GM19438 (cell line): Measurements from ENCODE around the gene LRFN3.
"Not testable (repeated sequence)": the region's sequence is repeated elsewhere in the genome, so short reads cannot be mapped to it uniquely, and the experiment has no call there.

Experiments used
- ATAC-seq: cut with Tn5 transposase; IDR thresholded peaks from one replicate; pipeline ENCODE4 v1.9.1; 2021; ENCODE audit warnings: low read depth; ENCODE audit not compliant: unreplicated experiment

LRFN3 gene

DNA sequence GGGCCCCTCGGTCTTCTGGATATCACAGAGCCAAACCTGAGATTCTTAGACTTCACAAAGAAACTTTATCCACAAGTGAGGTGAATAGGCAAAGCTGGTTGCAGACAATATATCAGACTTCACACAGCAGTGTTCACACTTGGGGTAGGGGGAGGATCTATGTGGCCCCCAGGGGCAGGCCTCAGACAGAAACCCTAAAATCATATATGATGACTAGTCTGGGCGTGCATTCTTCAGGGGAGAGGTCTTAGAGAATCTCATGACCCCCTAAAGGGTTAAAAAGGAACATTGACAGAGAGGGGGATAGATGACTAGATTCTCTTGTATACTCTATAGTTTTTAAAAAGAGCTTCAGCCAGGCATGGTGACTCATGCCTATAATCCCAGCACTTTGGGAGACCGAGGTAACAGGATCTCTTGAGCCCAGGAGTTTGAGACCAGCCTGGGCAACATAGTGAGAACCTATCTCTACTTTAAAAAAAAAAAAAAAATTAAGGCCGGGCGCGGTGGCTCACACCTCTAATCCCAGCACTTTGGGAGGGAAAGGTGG, 30.9 kb upstream of the LRFN3 start:
- no peak for ATAC-seq

DNA sequence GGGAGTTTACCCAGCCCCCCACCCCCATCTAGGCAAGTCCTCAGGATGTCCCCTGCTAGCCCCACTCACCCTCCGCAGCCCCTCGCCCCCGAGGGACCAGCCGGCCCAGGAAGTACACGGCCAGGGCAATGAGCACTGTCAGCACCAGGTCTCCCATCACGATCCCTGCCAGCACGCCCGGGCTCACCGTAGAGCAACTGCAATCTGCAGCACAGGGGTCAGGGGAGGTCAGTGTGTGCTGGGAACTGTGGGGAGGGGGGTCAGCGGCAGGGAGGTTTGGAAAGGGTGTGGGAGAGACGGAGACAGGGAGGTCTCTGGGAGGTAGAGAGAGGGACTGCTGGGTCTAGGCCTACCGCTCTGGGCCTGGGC, 28.8 kb upstream of the LRFN3 start:
- ATAC-seq, result no peak

DNA sequence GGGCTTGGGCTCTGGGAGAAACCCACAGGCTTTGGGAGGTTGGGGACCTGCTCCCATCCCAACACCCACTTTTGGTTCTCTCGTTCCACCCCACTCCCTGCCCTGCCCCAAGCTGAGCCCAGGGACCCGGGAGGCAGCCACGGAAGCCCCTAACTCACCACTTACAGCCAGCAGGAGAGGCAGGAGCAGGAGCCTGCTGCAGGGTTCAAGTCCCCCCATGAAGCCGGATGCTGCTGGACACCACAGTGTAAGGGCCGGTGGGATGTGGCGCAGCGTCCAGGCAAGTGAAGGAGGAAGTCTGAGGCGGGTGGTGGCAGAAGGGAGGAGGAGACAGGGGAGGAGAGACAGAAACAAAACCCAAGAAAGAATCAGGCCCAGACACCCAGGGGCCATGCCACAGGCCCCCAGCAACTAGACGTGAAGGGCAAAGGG, 28.1 kb upstream of the LRFN3 start, which contains the start of gene TYROBP:
Gene TYROBP (minus strand): TSS at position 286 of the 432 bp plus-strand sequence. CDS start 67 bp downstream, at position 219.
- no peak for ATAC-seq

DNA sequence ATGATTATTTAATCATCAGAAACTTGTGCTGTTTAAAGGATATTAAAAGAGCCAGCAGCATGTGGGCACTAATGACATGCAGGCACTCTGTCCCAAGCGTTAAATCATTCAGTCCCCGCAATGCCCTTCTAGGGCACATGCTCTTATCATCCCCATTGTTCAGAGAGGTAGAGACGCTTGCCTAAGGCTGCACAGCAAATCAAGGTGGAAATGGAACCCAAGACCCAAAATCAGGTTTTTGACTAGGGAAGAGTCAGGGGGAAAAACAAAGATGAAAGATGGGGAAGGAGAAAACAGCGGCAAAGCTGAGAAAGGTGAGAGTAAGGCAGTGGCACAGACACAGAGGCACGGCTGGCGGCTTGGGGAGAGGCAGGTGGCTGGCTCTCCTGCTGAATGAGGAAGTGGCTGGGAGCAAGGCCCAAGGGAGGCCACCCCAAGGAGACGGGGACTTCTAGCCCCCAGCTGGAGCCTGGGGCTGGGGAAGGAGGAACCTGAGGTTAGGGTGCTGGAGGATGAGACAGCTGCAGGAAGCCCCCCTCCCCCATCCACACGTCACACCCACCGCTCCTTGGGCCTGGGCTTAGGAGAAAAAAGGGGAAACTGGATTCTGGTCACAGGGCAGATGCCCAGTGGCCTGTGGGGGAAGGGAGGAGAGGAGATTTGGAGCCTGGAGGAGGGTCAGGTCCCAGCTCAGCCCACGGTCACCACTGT, 27.0 kb upstream of the LRFN3 start:
- peak; percentile 52 for ATAC-seq

DNA sequence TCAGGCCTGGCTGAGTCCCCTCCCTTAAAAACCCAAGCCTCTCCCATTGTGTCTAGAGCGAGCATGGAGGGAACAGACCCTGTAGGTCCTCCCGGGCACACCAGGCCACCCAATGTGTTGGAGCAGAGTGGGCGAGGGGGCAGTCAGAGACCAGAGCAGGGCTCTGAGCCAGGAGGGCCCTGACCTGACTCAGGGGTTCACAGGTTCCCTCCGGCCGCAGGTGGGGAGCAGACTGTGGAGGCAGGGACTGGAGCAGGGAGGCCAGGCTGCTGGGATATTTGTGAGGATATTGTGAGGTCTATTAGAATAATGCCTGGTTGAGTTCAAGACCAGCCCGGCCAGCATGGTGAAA, 26.5 kb upstream of the LRFN3 start:
- ATAC-seq, result no peak

DNA sequence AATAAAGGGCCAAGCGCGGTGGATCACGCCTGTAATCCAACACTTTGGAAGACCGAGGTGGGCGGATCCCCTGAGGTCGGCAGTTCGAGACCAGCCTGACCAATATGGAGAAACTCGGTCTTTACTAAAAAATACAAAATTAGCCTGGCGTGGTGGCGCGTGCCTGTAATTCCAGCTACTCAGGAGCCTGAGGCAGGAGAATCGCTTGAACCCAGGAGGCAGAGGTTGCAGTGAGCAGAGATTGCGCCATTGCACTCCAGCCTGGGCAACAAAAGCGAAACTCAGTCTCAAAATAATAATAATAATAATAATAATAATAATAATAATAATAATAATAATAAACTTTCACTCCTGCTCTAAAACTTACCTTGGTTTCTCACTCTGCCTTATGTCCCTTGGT, 25.8 kb upstream of the LRFN3 start:
- ATAC-seq, result not testable (repeated sequence)

DNA sequence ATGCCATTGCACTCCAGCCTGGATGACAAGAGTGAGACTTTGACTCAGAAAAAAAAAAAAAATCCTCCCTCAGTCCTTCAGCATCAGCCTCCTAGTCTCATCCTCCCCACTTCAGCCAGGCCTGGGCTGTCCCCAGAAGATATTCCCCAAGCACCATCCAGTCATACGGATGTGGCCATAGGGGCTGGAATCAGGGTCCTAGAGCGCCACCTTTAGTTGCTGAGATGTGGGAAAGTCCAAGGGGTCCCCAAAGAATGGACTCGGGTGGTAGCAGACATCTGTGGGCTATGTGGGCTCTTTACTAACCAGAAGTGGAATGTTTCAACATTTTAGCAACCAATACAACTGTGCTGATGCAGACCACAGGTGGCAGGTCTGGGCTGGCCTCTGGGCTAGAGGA, 25.0 kb upstream of the LRFN3 start:
- ATAC-seq, result no peak

DNA sequence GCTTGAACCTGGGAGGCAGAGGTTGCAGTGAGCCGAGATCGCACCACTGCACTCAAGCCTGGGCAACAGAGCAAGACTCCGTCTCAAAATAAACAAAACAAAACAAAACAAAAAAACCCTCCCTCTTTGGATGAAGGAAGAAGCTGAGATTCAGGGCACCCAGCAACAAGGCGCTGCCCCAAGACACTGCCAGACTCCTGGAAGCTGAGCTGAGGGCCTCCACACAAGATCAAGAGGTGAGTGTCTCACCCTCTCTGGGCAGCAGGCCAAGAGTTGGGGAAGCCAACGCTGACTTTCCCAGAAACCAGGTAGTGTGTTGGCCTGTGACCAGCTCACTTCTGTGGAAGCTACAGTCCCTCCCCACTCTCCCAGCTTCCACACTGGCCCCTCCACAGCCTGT, 24.4 kb upstream of the LRFN3 start:
- ATAC-seq, result no peak

DNA sequence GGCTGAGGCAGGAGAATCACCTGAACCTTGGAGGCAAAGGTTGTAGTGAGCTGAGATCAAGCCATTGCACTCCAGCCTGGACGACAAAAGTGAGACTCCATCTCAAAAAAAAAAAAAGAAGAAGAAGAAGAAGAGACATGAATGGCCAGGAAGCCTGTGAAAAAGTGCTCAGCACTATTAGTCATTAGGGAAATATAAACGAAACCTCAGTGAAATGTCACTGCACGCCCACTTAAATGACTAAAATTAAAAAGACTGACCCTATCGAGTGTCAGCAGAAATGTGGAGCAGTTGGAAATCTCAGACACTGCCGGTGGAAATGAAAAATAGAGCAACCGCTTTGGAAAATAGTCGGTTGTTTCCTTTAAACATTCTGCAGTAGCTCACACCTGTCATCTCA, 22.6 kb upstream of the LRFN3 start:
- ATAC-seq, result no peak

DNA sequence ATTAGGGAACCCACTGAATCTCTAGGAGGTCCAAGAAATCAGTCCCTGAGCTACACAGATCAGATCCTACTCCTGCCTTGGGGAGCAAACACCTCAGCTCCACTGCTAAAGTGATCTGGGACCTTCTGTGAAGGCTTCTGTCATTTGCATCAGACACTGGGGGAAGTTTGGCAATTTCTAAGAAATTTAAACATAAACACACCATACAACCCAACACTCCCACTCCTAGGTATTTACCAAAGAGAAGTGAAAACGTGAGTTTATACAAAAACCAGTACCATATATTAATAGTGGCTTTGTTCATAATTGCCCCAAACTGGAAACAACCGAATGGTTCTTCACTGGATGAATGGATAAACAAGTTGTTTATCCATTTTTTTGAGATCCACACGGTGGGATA, 20.7 kb upstream of the LRFN3 start:
- ATAC-seq, result no peak

DNA sequence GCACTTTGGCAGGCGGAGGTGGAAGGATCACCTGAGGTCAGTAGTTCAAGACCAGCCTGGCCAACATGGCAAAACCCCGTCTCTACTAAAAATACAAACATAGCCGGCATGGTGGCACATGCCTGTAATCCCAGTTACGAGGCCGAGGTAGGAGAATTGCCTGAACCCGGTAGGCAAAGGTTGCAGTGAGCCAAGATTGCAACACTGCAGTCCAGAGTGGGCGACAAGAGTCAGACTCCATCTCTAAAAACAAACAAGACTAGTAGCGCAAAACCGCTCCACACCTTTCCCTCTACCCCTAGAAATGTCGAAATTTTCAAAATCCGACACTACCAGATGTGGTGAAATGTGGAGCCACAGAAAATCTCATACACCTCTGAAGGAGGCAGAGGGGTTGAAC, 16.9 kb upstream of the LRFN3 start:
- no peak for ATAC-seq

DNA sequence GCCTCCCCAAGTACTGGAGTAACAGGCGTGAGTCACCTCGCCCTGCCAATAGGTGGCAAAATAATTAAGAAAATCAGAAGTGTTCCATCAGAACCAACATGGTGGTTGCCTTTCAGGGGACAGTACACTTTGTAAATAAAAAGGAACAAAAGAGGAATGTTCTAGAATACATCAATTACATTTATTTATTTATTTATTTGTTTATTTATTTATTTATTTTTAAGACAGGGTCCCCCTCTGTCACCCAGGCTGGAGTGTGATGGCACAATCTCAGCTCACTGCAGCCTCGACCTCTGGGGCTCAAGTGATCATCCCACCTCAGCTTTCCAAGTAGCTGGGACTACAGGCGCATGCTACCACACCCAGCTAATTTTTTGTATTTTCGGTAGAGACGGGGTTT, 15.2 kb upstream of the LRFN3 start:
- ATAC-seq, result no peak

DNA sequence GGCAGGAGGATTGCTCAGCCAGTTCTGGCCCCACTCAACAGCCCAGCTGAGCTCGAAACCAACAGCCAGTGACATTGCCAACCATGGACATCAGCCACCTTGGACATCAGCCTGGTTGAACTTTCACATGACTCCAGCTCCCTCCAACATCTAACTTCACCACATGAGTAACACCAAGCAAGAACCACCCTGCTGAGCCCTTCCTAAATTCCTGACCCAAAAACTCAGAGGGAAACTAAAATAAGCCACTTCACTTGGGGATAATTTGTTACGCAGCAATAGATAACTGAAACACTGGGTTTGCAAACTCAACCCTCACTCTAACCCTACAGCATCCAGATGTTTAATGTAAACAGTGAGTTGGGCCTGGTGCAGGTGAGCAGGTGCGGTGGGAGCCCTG, 10.7 kb upstream of the LRFN3 start:
- ATAC-seq, result no peak

DNA sequence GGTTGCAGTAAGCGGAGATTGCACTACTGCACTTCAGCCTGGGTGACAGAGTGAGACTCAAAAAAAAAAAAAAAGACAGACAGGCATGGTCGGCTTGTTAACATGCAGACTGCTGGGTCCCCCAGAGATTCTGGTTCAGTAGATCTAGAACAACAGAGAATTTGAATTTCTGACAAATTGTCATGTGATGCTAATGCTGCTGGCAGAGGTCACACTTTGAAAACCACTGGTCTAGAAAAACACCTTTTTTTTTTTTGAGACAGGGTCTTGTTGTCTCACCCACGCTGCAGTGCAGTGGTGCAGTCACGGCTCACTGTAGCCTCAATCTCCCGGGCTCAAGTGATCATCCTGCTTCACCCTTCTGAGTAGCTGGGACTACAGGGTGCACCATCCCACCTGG, 7.7 kb upstream of the LRFN3 start:
- no peak for ATAC-seq

DNA sequence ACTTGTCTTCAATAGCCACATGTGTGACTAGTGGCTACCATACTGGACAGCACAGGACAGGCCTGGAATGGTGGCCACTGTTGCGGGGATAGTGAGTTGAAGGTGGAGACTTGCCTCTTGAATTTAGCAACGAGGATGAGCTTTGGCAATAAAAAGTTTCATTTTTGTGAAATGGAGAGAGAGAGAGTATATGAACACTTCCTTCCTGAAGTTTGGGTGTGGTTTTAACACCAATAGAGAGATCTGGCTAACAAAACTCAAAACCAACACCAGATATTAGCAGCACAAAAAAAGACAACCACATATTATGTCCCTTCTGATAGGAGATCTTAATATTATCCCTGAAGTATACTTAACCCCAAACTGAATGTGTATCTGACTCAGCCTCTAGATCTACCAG, 6.3 kb upstream of the LRFN3 start:
- no peak for ATAC-seq

DNA sequence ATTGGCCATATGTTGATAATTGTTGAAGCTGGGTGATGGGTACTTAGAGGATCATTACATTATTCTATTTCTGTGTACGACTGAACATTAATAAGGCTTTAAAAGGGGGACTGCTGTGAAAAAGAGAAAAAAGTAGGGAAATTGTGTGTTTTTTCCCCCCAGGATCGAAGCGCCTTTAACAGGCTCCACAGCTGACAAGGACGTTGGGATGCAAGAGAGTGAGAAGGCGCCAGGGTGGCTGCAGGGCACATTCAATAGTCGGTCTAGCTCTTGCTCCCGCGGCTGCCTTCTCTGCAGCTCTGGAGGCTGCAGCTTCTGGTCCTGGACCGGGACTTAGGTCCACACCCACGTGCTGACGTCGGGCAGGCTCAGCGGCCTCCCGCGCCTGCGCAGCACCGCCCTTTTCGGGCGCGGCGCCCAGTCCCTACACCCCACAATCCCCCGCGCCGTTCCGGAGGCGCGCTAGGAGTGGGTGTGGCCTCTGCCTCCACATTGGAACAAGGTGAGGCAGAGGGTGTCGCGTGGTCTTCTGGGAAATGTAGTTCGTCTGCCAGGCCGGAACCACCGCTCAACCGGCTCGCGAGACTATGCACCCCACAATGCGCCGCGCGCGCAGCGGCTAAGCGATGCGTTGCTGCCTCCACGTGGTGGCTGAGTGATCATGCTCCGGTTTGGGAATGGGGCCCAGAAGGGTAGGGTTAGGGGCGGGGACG, 4.9 kb upstream of the LRFN3 start:
- peak; percentile 92 for ATAC-seq

DNA sequence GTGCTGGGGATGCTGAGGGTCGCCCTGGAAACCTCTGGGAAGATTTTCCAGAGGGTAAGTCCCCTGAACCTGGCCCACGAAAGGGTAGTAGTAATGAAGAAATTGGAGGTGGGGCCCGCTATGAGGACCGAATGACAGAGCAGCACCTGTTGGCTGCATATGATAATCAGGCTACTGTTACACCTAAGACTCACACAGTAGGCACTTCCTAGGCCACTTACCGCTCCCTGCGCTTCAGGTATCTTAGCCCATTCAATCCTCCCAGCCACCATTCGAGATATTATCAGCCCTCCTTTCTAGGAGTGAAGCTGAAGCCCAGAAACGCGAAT, 4.3 kb upstream of the LRFN3 start:
- ATAC-seq, result no peak

DNA sequence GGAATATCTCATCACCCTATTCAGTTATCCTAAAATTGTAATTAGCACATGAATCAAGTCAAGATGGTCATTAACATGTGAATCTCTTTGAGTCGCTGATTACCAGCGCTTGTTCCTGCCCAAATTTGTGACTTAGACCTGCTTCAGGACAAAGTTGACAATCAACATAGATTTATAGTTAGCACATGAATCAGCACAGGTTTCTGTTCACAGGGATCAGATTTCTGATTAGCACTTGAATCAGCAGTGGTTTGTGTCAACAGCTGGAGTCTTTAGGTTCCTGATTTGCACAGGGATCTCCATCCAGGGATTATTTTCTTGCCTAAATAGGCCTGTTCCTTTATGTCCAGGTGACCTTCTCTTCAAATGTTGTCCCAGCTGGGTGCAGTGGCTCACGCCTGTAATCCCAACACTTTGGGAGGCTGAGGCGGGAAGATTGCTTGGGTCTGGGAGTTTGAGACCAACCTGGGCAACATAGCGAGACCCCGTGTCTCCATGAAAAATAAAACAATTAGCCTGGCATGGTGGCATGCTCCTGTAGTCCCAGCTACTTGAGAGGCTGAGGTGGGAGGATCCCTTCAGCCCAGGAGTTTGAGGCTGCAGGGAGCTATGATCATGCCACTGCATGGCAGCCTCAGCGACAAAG, 3.8 kb upstream of the LRFN3 start:
- ATAC-seq, result no peak

DNA sequence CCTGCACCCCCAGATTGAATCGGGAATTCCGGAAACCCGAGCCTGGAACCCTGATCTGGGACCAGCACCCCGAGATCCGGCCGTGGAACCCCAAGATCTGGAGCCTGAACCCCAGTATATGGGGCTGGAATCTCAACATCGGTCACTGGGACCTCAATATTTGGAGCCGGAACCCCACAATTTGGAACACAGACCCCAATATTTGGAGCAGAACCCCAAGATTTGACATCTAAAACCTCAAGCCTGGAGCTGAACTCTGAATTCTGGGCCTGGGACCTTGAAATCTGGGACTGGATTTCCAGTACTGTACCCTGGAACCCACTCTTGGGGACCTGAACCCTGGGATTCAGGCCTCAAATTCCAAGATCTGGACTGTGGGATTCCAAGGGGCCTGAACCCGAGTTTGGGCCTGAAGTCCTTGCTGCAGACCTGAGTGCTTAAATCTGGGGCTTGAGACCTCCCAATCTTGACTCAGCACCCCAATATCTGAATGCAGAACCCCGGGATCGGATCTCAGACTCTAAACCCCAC, 629 bp downstream of the LRFN3 start:
- ATAC-seq, result no peak

DNA sequence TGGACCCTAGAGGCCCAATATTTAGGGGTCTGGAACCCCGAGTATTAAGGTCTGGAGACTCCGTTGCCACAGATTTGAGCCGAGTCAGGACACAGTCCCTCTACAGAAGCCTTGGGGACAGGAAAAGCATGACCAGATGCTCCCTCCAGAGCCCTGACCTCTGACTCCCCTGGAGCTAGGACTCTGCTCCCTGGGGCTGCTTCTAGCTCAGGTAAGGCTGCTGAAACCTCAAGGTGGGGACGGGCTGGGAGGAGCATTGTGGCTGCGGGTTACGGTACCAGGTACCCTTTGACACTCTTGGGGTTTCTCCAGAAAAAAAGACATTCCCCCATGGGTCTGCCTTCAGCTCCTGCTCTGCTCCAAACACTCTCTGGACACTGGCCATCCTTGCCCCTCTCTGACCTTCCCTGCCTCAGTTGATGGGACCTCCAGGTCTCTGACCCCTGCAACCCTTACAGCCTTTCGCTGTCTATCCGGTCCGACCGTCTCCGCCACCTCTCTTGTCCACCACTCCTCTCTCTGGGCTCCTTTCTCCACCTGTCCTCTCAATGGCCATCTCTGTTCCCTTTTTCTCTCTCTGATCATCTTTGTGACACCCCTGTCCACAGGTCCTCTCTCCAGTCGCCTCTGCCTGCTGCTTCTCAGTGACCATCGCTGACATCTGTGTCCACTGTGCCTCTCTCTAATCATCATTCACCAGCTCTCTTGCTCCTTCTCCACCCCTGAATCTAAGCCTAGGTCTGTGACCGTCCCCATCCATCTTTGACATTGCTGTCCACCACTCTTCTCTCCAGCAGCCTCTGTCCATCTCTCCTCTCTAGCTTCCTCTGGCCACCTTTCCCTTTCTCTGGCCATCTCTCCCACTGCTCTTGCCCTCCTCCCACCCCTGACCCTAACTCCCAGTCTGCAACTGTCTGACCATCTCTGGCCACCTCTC, 1.4 kb downstream of the LRFN3 start:
- ATAC-seq, result no peak
